Testis (tissue), 3 donors: ENCODE results near the gene POLR3H. TPM values are rescaled to one million over a fixed set of nuclear protein-coding genes. Genes with fewer than 3 reads are reported as not detected.

Source experiments
- DNase-seq: peaks from one replicate; pipeline ENCODE4 v3.0.0-alpha.2; 2019
- H3K27ac ChIP-seq, 2 donors: fragments of 200-600 bp; sonication (generic); one replicate each; pipeline ENCODE4 v1.5.1; 2019
- H3K27me3 ChIP-seq: fragments of 200-600 bp; sonication (generic); one replicate; pipeline ENCODE4 v1.5.1; 2019
- H3K36me3 ChIP-seq: fragments of 200-600 bp; sonication (generic); one replicate; pipeline ENCODE4 v1.5.1; 2017; ENCODE audit warnings: low read depth; ENCODE audit errors: missing control alignments
- H3K4me1 ChIP-seq: fragments of 200-600 bp; sonication (generic); one replicate; pipeline ENCODE4 v1.5.1; 2019
- H3K4me3 ChIP-seq, 2 donors: fragments of 200-600 bp; sonication (generic); one replicate each; pipeline ENCODE4 v1.5.1; 2017 to 2019
- H3K9me3 ChIP-seq: fragments of 200-600 bp; sonication (generic); one replicate; pipeline ENCODE4 v1.5.1; 2017
- POLR2A ChIP-seq: fragments of 450-650 bp; IDR thresholded peaks from one replicate; pipeline ENCODE4 v1.6.1; 2017; ENCODE audit warnings: antibody characterized with exemption, mild to moderate bottlenecking, moderate library complexity
- WGBS, 2 donors: methylation state at CpG; one replicate each; pipeline ENCODE4 v1.1.5; 2018; 5-methylcytosine and 5-hydroxymethylcytosine counted together
- intact Hi-C: fragments of 100-400 bp; cut with DNase I; formaldehyde crosslinking; loops from one replicate; pipeline ENCODE4 v1.15.1; 2023; ENCODE audit warnings: low total_unique reads
- polyA plus RNA-seq: library from polyadenylated mRNA; stranded (reverse); fragments of 350-450 nt; fragmentation: Illumina TruSeq; extraction: RNeasy Lipid Tissue Mini Kit (QIAGEN cat#74804); gene quantifications from one replicate; pipeline ENCODE4 v1.2.3, GENCODE V29; 2014; ENCODE audit warnings: low read depth, low replicate concordance; ENCODE audit not compliant: insufficient read depth
- total RNA-seq, 2 donors: library from RNA; depleted of rRNA; stranded (reverse); fragments of >200 nt; gene quantifications; one replicate each; pipeline ENCODE4 v1.2.3, GENCODE V29; 2016
- TF ChIP-seq, protein P1 (sequence below), 3 experiments: fragments of 450-650 bp in 2 of 3; fragments of 200-600 bp in 1 of 3; sonication (generic) in 1 of 3; IDR thresholded peaks; one replicate each; pipeline ENCODE4 v1.5.1; 2016 to 2019; ENCODE audit warnings: antibody characterized with exemption in 3 of 3, mild to moderate bottlenecking in 2 of 3, moderate library complexity in 1 of 3

The POLR3H gene
- total and polyA plus RNA-seq, 3 donors from 2014 or later, result 23.3 to 38.9 (median 24.6) TPM

DNA sequence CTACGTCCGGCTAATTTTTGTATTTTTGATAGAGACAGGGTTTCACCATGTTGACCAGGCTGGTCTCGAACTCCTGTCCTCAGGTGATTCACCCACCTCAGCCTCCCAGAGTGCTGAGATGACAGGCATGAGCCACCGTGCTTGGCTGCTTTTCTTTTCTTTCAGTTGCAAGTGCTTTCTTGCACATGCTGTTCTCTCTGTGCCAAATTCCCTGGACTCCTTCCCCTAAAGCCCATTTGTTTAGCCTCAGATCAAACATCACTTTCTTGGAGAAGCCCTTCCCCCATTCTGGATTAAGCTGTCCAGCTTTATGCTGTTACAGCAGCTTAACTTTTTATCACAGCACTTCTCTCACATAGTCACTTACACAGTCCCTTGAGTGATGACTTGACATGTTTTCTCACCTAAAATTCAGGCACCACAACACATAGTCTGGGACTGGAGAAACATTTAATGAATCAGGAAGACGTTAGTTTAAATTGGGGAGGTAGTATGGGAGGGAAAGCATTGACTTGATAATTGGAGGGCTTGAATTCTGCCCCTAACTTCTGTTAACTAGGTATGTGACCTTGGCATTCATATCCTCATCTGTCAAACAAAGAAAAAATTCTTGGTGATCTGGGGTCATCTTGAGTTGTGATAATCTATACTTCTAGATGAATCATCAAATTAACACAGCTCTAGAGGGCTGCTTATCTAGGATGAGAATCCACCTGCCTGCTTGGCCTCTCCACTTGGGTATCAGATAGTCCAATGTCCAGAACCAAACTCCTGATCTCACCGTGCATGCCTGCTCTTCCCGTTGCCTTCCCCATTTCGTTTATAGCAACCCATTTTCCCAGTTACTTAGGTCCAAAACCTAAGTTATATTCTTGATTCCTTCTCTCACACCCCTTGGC, 57.0 kb downstream of the POLR3H start:
- no peaks in the 10 kb centered on the region for H3K9me3 ChIP-seq
- no peak overlapping the region for H3K27ac ChIP-seq
- 78 to 79% methylated on average over 8 of the region's 8 CpGs for WGBS, 2 donors
- H3K36me3 ChIP-seq, result no peaks in the 10 kb centered on the region
- H3K4me1 ChIP-seq, result peaks cover 23% of the 10 kb centered on the region
- intact Hi-C loops, result no loop called here
- no peaks in the 10 kb centered on the region for H3K27me3 ChIP-seq
- H3K4me3 ChIP-seq, result no peak overlapping the region
- no peak for DNase-seq
- TF ChIP-seq, protein P1, sequence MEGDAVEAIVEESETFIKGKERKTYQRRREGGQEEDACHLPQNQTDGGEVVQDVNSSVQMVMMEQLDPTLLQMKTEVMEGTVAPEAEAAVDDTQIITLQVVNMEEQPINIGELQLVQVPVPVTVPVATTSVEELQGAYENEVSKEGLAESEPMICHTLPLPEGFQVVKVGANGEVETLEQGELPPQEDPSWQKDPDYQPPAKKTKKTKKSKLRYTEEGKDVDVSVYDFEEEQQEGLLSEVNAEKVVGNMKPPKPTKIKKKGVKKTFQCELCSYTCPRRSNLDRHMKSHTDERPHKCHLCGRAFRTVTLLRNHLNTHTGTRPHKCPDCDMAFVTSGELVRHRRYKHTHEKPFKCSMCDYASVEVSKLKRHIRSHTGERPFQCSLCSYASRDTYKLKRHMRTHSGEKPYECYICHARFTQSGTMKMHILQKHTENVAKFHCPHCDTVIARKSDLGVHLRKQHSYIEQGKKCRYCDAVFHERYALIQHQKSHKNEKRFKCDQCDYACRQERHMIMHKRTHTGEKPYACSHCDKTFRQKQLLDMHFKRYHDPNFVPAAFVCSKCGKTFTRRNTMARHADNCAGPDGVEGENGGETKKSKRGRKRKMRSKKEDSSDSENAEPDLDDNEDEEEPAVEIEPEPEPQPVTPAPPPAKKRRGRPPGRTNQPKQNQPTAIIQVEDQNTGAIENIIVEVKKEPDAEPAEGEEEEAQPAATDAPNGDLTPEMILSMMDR (IDR thresholded peaks at IDR 0.05), result no peak
- no peak for TF ChIP-seq POLR2A

DNA sequence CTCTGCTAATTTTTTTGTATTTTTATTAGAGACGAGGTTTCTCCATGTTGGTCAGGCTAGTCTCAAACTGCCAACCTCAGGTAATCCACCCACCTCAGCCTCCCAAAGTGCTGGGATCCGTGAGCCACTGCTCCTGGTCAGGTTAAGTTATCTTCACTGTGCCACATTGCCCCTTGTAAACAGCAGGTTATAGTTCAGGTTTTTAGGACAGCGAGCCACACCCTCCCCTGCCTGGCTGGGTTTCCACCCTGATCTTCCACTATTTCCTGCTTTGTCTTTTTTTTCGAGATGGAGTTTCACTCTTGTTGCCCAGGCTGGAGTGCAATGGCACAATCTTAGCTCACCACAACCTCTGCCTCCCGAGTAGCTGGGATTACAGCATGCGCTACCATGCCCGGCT, 59.2 kb downstream of the POLR3H start:
- TF ChIP-seq, protein P1 (IDR thresholded peaks at IDR 0.05), result no peak
- TF ChIP-seq POLR2A, result no peak
- Histone ChIP-seq H3K27ac (no peak overlapping the region), H3K27me3 (no peaks in the 10 kb centered on the region), H3K4me3 (no peak overlapping the region), H3K9me3 (no peaks in the 10 kb centered on the region), H3K36me3 (no peaks in the 10 kb centered on the region), H3K4me1 (peaks cover 24% of the 10 kb centered on the region)
- DNase-seq, result no peak
- intact Hi-C loops, result no loop called here
- WGBS, 2 donors, result 80 to 92% methylated on average over 7 of the region's 7 CpGs

DNA sequence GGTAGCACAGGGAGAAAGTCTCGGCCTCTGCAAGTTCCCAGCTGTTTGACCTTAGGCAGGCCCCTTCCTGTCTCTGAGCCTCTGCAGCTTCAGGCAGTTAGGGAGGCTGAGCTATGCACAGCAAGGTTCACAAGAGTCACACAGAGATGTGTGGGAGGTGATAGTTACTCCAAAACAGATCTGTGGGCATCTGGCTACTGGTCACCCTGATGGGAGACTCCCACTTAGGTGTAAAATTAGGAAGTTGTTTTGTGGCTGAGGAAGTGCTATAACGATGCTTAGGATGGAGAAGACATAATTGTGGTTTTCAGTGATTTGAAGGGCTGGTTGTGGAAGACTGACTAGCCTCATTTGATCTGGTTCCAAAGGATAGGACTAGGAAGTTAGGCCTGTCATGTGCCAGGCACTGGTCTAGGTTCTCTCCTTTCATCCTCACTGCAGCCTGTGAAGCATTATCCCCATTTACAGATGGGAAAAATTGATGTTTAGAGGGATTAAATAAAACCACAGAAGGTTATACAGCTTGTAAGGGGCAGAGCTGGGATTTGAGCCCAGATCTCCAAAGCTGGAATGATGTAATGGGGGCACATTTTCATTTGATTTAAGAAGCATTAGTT, 61.8 kb downstream of the POLR3H start:
- 52 to 62% methylated on average over 2 of the region's 2 CpGs for WGBS, 2 donors
- Histone ChIP-seq H3K4me1 (peaks cover 33% of the 10 kb centered on the region), H3K27ac (peak overlapping the region; percentile 18 to 48), H3K36me3 (no peaks in the 10 kb centered on the region), H3K4me3 (no peak overlapping the region), H3K27me3 (no peaks in the 10 kb centered on the region), H3K9me3 (no peaks in the 10 kb centered on the region)
- no peak for TF ChIP-seq POLR2A
- TF ChIP-seq, protein P1 (IDR thresholded peaks at IDR 0.05), result no peak
- intact Hi-C loops, result no loop called here
- no peak for DNase-seq

DNA sequence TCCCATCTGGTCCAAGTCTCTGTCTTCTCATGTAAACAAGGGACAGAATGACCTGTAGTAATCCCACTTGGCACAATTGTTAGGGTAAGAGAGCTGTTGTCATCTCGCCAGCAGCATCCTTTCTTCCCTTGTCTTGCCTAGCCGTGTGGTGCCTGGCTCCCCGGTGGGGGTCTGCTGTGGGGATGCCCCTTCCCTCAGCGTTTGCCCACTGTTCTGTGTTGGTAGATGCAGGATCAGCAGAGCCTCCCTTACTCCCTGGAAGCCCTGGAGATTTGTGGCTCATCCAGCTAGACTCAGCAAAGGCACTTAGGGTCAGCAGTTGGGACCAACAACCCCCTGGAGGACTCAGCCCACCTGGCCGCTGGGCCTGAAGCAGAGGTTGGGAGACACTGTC, 62.3 kb downstream of the POLR3H start:
- no peak for TF ChIP-seq POLR2A
- TF ChIP-seq, protein P1 (IDR thresholded peaks at IDR 0.05), result no peak
- intact Hi-C loops, result no loop called here
- no peaks in the 10 kb centered on the region for H3K9me3 ChIP-seq
- H3K27ac ChIP-seq, result peak overlapping the region; percentile 18 to 48
- H3K4me1 ChIP-seq, result peaks cover 28% of the 10 kb centered on the region
- no peak for DNase-seq
- no peaks in the 10 kb centered on the region for H3K27me3 ChIP-seq
- no peak overlapping the region for H3K4me3 ChIP-seq
- WGBS, 2 donors, result 59 to 84% methylated on average over 4 to 5 of the region's 5 CpGs
- no peaks in the 10 kb centered on the region for H3K36me3 ChIP-seq
